Stimulated activated CD8-positive, alpha-beta memory T cell treated with anti-CD3 and anti-CD28 coated beads, Interleukin-15, amount 100 ng/mL, for 48 hours (primary cell): ENCODE data around the gene DGKZ.

ENCODE experiments used
- DNase-seq, 2 donors: peaks; one replicate each; pipeline ENCODE4 v3.0.0-alpha.2; 2020; ENCODE audit warnings: low read depth in 2 of 2

Gene DGKZ

DNA sequence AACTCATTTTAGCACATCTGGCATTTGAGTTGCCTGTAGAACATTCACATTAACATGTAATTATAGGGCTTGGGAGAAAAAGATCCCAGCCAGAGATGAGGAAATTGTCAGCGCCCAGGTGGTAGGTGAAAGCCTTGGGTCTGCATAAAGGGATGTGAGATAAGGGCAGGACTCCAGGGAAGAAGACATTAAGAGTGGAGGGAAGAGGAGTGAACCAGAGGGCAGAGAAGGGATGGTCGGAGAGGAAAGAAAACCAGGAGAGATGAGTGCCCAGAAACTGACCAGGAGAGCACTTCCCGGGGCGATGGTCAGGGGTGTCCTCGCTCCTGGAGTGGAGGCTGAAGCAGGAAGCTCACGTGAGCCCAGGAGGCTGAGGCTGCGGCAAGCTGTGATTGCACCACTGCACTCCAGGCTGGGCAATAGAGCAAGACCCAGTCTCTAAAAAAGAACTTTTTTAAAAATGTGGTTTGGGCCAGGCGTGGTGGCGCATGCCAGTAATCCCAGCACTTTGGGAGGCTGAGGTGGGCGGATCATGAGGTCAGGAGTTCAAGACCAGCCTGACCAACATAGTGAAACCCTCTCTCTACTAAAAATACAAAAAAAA lies 20.3 kb upstream of the DGKZ start:
- DNase-seq, result no peak

DNA sequence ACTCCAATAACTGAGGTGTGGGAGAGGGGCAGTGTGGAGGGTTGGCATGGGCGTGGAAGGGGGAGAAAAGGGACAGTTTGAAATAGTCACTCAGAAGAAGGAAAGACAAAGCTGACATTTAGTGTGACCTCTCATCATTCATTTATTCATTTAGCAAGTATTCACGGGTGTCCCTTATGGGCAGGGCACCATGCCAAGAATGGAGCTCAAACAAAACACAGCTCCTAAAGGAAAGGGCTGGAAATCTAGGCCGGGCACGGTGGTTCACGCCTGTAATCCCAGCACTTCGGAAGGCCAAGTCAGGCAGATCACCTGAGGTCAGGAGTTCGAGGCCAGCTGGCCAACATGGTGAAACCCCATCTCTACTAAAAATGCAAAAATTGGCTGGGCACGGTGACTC lies 19.4 kb upstream of the DGKZ start:
- DNase-seq, result no peak

DNA sequence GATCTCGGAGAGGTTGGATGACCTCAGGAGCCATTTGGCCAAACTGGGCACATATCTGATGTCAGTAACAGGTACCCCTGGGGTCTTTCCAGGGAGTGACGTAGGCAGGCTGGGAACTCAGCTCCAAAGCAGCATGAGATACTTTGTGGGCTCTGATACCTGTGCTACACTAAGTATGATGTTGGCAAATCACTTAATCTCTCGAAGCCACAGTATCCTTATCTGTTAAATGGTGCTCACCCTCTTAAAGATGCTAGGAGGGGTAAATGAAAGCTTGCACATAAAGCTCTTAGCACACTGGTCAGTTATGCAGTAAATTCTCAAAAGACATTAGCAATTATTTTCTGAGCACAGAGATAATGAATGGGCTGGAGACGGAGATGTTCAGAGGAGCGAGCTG lies 17.1 kb upstream of the DGKZ start:
- DNase-seq, result no peak

DNA sequence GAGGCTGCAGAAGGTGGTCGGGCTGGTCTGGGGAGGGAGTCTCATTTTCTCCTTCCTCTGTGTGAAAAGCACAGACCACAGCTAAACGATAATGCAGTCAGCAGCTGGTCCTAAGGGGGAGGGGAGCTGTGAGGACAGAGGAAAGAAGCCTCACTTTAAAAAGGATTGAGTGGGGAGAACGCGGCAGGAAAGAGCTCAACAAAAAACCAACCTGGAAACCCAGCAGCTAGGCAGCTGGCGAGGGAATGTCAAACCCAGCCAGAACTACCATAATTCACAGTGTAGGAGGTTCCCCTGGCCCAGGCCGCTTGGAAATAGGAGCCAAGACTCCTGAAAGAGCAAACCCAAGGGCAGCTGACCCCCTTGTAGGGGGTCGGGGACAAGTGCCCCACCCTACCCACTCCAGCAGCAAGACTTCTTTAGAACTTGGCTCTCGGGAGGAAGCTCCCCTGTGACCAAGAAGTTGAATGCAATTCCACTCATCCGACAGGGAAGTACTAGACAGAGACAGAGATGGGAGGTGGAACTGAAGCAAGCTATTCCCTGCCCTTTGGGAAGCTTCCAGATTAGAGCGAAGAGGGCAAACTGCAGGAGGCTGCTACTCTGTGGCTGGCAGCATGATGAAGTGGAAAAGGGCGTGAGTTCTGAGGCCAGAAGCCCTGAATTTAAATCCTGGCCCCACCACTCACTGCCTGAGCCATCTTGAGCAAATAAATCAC lies 16.5 kb upstream of the DGKZ start:
- DNase-seq, result no peak

DNA sequence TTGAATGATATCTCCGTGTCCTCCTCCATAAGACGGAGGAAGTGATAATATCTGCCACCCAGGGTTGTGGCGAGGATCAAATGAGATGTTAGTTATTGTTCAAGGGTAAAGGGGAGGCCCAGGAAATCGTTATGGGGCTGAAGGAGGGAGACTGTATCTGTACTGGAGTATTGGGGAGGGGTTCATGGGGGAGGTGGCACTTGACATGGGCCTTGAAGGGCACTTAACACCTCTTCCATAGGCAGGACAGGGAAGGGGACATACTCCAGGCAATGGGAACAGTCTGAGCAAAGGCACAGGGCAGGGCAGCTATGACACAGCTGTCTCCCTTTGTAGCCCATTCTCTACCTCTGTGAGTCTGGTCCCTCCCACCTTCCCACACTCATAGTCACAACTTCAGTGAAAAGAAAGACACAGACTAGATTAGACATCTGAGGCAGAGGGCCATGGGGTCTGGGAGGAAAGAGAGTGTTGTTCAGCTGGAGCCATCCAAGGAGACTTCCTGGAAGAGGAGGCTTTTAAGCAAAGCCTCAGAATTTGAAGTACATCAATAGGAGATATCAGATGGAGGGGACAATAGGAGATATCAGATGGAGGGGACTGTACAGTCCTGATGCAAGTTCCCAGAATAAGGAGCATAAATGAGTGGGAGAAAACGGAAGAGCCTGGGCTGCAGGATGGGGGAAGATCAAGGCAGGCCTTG lies 15.8 kb upstream of the DGKZ start:
- no peak for DNase-seq

DNA sequence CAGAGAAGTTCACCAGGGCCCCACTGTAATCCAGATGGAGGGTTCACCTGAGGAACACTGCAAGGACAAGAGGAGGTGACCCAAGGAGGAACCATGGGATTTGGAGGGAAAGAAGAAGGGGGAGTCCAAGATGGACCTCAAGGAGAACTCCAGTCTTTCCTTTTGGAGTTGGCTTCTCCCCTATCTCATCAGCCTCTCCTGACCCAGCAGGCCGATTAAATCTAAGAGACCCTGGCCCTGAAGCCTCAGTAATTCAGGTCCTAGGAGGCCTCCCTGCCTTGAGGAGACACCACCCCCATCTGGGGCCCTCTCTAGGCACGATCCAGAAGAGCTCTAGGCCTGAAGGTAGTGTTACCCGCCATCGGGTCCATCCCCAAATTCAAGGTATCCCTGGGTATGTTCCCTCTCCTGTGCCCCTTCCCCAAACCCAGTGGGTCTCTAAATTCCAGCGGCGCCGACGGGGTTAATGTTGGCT lies 15.1 kb upstream of the DGKZ start:
- DNase-seq, result no peak

DNA sequence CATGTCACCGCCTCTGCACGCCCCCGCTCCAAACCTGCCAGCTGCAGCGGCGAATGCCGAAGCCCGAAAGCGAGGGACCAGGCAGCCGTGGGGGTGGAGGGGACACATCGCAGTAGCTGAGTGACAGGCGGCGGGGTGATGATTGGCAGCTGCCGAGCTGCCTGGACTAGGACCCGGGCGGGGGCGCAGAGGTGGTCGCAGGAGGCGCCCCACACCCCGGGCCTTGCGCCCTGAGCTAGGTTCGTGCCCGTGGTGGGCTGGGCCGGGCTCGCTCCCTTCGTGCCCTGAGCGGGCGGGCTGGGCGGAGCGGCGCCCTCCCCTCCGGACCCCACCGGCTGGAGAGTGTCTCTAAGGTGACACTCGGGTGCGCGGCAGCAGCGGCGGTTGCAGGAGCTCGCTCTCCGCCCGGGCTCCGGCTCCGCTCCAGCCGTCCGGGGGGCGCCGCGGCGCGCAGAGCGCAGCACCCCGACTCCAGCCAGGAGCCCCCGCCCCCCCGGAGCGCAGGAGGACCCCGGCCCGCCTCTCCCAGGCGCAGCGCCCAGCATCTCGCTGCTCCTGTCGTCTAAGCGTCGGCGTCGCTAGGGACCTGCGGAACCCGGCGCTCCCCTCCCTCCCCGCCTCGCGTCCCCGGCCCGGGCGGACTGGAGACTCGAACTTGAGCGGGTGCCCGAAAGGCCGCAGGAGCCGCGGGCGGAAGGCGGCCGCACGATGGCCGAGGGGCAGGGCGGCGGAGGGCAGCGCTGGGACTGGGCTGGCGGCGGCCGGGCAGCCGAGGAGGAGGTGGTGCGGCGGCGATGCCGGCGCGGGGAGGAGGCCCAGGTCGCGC lies 14.5 kb upstream of the DGKZ start:
- no peak for DNase-seq

DNA sequence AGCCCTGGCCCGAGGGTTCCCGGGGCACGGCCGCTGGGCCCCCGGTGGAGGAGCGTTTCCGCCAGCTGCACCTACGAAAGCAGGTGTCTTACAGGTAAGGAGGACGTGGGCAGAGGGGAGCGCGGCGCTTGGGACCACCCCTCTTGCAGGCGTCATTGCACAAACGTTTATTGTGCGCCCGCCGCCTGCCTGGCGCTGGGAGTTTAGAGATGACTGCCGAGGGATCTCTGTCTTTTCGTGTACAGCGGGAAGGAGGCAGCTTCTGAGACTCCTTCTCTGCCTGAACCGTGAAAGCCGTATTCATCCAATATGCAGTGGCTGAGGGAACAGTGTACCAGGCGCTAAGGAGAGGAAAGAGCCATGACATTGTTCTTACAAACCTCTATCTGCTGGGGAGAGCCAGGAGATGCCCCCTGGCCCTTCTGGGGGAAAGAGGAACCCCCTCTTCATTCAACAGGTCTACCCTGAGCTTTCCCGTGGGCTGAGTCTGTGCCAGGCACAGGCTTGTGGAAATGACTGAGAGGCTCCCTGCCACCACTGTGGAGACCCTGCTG lies 13.8 kb upstream of the DGKZ start:
- DNase-seq, result no peak

DNA sequence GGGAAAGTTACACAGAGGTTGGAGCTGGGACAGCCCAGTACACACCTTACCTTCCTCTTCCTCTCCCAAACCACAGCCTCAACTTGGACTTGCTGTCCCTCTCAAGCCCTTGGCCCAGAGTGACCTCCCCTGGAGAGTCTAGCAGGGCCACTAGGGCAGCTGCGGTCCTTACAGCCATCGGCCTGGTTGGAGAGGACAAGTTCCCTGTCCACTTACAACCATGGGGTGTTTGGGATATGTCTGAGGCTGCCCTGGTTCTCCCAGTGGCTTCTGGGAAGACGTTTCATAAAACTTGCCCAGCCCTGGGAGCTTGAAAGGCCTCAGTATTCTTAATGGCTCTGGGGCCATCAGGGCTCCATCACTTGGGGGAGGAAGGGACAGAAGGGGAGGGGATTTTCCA lies 13.1 kb upstream of the DGKZ start:
- DNase-seq, result no peak

DNA sequence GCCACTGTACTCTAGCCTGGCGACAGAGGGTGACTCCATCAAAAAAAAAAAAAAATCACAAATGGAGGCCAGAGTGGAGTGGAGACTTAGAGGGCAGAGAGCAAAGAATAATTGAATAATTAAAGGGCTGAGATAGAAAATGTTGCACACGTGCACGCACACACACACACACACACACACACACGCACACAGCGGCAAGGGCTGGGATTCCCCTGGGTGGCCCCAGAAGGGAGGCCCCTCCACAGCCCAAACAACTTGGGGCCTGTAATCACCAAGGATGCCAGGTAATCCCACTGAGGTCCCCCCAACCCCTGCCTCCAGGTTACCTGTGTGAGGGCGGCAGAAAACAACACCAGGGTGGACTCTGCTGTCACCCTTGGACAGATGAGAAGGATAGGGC lies 12.0 kb upstream of the DGKZ start:
- DNase-seq, result no peak

DNA sequence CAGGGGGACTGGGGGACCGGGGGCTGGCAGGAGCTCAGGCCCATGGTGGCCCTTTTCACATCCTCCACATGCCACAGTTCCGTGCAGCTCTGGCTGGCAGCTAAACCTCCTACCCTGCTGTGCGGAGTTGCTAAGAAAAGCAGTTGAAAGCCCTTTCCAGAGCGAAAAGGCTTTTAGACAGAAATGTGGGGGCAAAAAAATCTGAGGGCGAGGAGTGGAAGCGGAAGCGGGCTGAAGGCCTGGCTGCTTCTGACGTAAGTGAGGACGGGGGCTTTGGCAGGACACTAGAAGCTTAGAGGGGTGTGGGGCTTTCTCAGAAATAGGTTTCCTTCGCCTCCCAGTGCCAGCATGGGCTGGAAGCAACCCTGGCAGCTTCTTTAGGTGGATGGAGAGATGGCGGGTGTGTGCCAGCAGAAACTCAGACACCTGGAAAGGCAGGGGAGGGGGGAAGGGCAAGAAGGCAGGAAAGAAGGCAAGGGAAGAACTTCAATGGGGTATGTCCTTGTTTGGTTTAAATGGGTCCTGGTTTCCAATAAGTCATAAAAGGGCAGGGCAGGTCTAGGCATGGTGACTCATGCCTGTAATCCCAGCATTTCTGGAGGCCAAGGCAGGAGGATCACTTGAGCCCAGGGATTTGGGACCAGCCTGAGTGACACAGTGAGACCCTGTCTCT lies 11.2 kb upstream of the DGKZ start:
- no peak for DNase-seq

DNA sequence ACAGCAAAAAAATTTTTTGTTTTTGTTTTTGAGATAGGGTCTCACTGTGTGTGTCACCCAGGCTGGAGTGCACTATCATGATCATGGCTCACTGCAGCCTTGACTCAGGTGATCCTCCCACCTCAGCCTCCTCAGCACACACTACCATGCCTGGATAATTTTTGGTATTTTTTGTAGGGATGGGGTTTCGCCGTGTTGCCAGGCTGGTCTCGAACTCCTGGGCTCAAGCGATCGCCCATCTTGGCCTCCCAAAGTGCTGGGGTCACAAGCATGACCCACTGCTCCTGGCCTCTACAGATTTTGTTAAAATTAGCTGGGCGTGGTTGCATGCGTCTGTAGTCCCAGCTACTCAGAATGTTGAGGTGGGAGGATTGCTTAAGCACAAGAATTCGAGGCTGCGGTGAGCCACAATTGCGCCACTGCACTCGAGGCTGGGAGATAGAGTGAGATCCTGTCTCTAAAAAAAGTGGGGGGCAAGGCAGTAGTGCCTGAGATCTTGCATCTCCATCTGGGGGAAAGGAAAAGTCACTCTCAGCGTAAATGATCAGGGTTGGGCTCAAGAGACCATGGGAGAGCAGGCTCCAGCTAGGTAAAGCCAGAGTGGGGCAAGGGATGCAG lies 10.6 kb upstream of the DGKZ start:
- DNase-seq, result no peak

DNA sequence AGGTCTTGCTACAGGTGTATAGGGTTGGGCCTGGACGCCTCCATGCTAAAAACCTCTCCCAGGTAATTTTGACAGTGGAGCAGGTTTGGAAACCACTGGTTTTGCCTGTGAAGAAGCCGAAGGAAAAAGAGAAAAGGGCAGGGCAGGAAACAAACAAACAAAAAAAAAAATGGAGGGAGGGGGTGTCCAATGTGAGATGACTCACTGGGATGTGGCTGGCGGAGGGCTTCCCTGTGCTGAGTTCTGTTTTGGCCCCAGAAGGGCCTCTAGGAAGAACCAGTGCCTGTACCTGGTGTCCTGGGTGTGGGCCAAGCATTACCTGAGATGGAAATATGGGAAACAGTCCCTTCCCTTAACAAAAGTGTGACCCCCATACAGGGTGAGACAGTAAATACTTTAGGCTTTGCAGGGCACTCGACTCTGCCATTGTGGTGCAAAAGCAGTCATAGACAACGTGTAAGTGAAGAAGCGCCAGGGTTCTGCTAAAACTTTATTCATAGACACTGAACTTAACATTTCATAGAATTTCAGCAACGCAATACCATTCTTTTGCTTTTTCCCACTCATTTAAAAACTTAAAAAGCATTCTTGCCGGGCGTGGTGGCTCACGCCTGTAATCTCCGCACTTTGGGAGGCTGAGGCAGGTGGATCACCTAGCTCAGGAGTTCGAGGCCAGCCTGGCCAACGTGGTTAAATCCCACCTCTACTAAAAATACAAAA lies 9.5 kb upstream of the DGKZ start:
- no peak for DNase-seq

DNA sequence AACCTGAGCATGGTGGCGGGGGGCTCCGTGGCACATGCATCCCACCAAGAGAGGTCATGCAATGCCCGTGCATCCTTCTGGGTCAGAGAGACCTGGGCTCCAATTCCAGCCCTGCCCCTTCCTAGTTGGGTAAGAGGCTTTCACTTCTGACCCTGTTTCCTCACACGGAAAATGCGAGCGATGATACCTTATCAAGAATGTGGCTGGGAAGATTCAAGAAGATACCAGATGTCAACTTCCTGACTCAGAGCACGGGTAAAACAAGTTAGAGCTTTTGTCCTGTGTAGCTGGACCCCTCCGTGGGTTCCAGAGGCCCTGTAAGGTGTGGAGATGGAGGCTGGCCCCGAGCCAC lies 8.7 kb upstream of the DGKZ start:
- no peak for DNase-seq

DNA sequence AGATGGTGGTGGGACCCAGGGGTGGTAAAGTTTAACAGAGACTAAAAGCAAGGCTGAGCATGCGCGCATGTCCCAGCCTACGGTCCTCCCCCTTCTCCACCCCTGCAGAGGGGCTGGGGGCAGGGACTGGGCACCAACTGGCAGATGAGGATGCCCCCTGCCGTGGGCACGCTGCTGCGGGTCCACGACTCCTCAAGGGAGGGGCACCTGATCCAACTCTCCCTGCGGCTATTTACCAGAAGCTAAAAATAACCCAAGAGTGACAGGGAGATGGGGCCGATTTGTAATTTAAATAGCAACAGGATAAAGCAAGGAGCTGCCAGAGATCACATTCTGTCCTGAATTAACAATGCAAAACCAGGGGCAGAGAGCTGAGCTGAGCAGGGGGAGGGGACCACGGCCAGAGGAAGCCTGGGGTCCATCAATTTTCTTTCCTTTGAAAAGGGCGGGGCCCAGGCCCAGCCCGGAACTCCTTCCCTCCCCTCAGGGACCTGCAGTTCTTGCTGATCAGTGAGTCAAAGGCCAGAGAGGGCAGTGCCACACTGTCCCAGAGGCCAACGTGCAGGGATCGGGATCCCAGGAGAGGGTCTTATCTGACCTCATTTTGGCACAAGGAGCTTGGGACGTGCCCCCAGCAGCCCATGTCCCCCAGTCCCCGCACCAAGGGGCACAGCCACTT lies 8.1 kb upstream of the DGKZ start:
- DNase-seq, result no peak

DNA sequence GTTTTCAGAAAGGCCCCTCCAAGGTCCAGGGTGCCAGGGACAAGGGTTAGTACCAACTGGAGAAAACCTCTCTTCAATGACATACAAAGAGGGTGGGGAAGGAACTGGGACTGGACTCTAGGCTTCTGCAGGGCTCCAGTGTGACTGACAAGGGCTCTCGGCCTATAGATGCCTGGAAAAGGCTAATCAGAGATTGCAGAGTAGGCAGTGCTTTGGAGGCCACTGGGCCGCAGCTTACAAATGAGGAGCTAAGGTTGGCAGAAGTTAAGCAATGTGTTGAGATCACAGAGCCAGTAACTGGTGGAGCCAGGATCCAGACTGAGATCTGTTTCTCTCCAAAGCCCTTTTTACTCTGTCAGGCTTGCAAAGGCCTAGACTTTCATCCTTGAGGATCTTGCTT lies 7.4 kb upstream of the DGKZ start:
- no peak for DNase-seq

DNA sequence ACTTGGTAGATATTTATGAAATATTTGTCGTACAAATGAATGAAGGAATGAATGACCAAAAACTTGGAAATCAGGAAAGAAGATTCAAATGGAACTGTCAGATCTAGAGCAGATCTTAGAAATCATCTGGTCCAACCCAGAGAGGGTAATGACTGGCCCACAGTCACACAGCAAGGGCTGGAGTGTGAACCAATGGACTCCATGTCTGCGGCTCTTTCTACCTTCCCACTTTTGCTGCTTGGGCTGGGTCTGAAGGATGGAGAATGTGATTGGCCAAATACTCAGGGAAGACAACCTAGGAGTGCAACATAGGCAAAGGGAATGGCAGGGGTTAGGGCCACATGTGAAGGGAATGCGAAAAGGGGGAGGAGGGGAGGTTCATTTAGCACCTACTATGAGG lies 5.8 kb upstream of the DGKZ start:
- no peak for DNase-seq

DNA sequence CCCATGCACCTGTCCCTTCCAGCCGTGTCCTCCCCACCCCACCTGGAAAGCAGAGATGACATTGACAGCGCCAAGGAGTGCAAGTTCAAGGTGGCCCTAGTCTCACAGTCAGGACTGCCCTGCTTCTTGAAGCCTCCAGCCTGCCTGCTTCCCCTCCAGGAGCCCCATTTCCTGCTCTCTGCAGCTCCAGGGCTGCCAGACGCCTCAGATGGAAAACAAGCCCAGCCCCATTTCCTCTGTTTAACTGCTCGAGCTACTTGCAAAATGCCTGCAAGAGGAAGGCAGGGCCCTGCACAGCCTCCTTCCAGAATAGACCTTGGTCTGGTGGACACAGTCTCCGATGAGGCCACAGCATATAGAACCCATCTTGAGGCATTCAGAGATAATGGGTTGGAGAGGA lies 5.0 kb upstream of the DGKZ start:
- DNase-seq, result no peak

DNA sequence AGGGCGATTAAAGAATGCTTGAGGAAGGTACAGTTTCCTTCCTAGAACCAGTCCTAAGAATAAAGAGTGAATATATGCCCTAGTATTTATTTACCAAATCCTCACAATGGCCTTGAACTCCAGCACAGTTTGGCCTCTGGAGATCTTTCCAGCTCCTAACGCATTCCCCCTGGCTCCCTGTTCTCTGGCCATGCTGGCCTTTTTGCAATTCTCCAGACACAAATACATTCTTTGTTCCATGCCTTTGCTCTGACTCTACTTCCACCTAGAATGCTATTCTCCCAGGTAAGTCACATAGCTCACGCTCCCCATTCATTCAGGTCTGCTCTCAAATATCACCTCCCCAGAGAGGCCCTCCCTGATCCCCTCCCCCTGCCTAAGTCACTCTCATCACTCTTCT lies 3.7 kb upstream of the DGKZ start:
- no peak for DNase-seq

DNA sequence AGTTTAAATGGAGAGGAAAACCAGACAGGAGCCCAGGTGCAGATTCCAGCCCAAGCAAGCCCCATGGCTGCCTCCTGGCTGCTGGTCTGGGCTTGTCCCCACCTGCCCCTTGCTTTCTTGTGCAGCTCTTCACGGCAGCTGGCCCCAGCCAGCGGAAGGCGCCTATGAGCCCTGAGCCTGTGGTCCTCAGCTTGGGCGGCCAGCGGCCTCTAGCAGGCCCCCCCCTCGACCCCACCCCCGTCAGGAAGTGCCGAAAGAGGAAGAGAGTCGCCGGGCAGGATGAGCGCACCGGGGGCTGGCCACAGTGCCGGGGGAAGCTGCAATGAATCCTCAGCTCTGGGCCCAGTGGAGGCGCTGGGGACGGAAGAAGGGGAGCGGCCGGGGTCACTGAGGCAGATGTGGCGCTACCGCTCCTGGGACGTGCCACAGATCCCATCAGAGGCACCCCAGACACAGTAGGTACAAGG lies 2.1 kb upstream of the DGKZ start:
- no peak for DNase-seq
